Naive thymus-derived CD4-positive, alpha-beta T cell (primary cell): ENCODE results near the gene CTTNBP2NL. TPM values are rescaled to one million over a fixed set of nuclear protein-coding genes. Genes with fewer than 3 reads are reported as not detected.

Source experiments
- ATAC-seq: fragments of 150-1000 bp; cut with Tn5 transposase; 2 replicates; pipeline ENCODE4 v1.10.0; 2021; ENCODE audit warnings: mild to moderate bottlenecking, moderate library complexity
- CTCF ChIA-PET: fragments of 350-600 bp; sonication (Branson Sonifier 250); formaldehyde crosslinking; loops from one replicate; lab custom pipeline; 2021; ENCODE audit warnings: antibody characterized with exemption; lab: Charles Lee
- POLR2A ChIA-PET: fragments of 350-600 bp; sonication (Branson Sonifier 250); formaldehyde crosslinking; loops from one replicate; lab custom pipeline; 2021; ENCODE audit warnings: antibody characterized with exemption, inconsistent platforms; lab: Charles Lee
- DNase-seq, 9 donors: peaks; one replicate each; pipeline versions ENCODE4 v3.0.0 to v3.0.0-alpha.2; 2020 to 2022; ENCODE audit warnings: mixed read lengths in 1 of 9
- H3K27ac ChIP-seq: one replicate; pipeline ENCODE4 v1.7.0; 2013; ENCODE audit warnings: mild to moderate bottlenecking, low read depth, low read length, moderate library complexity
- H3K27me3 ChIP-seq, 2 donors: one replicate each; pipeline ENCODE4 v1.7.0; 2013; ENCODE audit warnings: low read length in 2 of 2, mild to moderate bottlenecking in 2 of 2, moderate library complexity in 2 of 2; ENCODE audit not compliant: control insufficient read depth in 2 of 2, insufficient read depth in 2 of 2
- H3K36me3 ChIP-seq, 3 experiments: 1 replicate in 2 of 3; 2 replicates in 1 of 3; pipeline ENCODE4 v1.7.0; 2013; ENCODE audit warnings: low read length in 3 of 3, mild to moderate bottlenecking in 3 of 3, moderate library complexity in 1 of 3; ENCODE audit not compliant: insufficient read depth in 3 of 3, control insufficient read depth in 2 of 3
- H3K4me1 ChIP-seq, 2 donors: one replicate each; pipeline ENCODE4 v1.7.0; 2013; ENCODE audit warnings: low read length in 2 of 2, mild to moderate bottlenecking in 2 of 2, moderate library complexity in 1 of 2; ENCODE audit not compliant: control insufficient read depth in 2 of 2, insufficient read depth in 2 of 2
- H3K4me3 ChIP-seq: 2 replicates; pipeline ENCODE4 v1.7.0; 2013; ENCODE audit warnings: mild to moderate bottlenecking, low read length
- H3K9me3 ChIP-seq, 3 experiments: 1 replicate in 2 of 3; 2 replicates in 1 of 3; pipeline ENCODE4 v1.7.0; 2013; ENCODE audit warnings: low read length in 3 of 3; ENCODE audit not compliant: control insufficient read depth in 2 of 3
- H3K27ac Mint-ChIP-seq, 9 donors: one replicate each; pipeline ENCODE4 v1.8.0; 2020 to 2022; ENCODE audit warnings: mixed read lengths in 9 of 9, mild to moderate bottlenecking in 8 of 9, moderate library complexity in 5 of 9, inconsistent platforms in 2 of 9
- H3K27me3 Mint-ChIP-seq, 5 donors: one replicate each; pipeline ENCODE4 v1.8.0; 2021 to 2022; ENCODE audit warnings: mixed read lengths in 5 of 5, mild to moderate bottlenecking in 1 of 5
- H3K36me3 Mint-ChIP-seq, 5 donors: one replicate each; pipeline ENCODE4 v1.8.0; 2020 to 2022; ENCODE audit warnings: mixed read lengths in 5 of 5, mild to moderate bottlenecking in 3 of 5, inconsistent platforms in 1 of 5
- H3K4me1 Mint-ChIP-seq, 7 donors: one replicate each; pipeline ENCODE4 v1.8.0; 2020 to 2022; ENCODE audit warnings: mixed read lengths in 7 of 7, mild to moderate bottlenecking in 3 of 7, inconsistent platforms in 1 of 7
- H3K4me3 Mint-ChIP-seq, 10 donors: one replicate each; pipeline ENCODE4 v1.8.0; 2020 to 2022; ENCODE audit warnings: mild to moderate bottlenecking in 10 of 10, mixed read lengths in 10 of 10, moderate library complexity in 6 of 10, inconsistent platforms in 2 of 10
- H3K9me3 Mint-ChIP-seq, 11 donors: one replicate each; pipeline ENCODE4 v1.8.0; 2020 to 2022; ENCODE audit warnings: mixed read lengths in 11 of 11, mild to moderate bottlenecking in 4 of 11, inconsistent platforms in 1 of 11, moderate library complexity in 1 of 11
- intact Hi-C, 2 donors: fragments of 100-400 bp; cut with micrococcal nuclease; formaldehyde crosslinking; loops; one replicate each; pipeline ENCODE4 v1.15.1; 2023
- polyA plus RNA-seq, 2 donors: library from polyadenylated mRNA; unstranded; fragments of 300-500 nt; fragmentation: Illumina TruSeq; gene quantifications; one replicate each; pipeline ENCODE4 v1.2.3, GENCODE V29; 2021
- total RNA-seq, 6 experiments: library from RNA in 5 of 6; stranded (reverse) in 5 of 6; gene quantifications; 1 replicate in 5 of 6; 2 replicates in 1 of 6; pipeline ENCODE4 v1.2.3 and lab custom pipeline; 2021 to 2026

CTTNBP2NL gene
- total and polyA plus RNA-seq, 7 experiments from 2014 or later: 0.32 to 1.8 (median 0.90) TPM; not detected in 2

DNA sequence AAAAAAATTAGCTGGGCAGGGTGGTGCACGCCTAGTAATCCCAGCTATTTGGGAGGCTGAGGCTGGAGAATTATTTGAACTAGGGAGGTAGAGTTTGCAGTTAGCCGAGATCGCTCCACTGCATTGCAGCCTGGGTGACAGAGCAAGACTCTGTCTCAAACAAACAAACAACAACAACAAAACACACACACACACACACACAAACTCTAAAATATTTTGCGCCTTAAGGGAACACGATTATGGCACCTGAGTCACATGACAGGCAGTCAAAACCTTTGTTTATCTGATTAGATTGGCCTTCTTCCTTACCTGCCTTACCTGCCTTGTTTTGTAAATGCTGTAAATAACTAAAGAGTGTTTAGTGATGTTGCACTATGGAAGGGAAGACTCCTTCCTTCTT, 92.1 kb downstream of the CTTNBP2NL start:
- H3K9me3 Mint-ChIP-seq: no peaks in the 10 kb centered on the region
- ChIA-PET CTCF (no interaction called here), POLR2A (interaction anchor here (0.7 kb wide), 1 partner anchor 115 kb away, joined by 3 read pairs; no protein-coding TSS in a partner anchor)

GRCh38 chr1:112492076-112492475, 96.1 kb downstream of the CTTNBP2NL start:
- intact Hi-C loops: no loop called here
- no peaks in the 10 kb centered on the region for H3K4me1 ChIP-seq
- no peaks in the 10 kb centered on the region for H3K36me3 ChIP-seq
- no peak overlapping the region for H3K4me3 Mint-ChIP-seq
- no peak overlapping the region for H3K4me3 ChIP-seq
- H3K27me3 Mint-ChIP-seq: peaks cover 16 to 33% (median 22%) of the 10 kb centered on the region in 5 donors
- ATAC-seq (no peak), DNase-seq (no peak)
- H3K9me3 Mint-ChIP-seq: no peaks in the 10 kb centered on the region
- no peak overlapping the region for H3K27ac ChIP-seq
- CTCF ChIA-PET: interaction anchor here (1.6 kb wide), 1 partner anchor 25 kb away, joined by 4 read pairs; no protein-coding TSS in a partner anchor
- H3K9me3 ChIP-seq: no peaks in the 10 kb centered on the region
- POLR2A ChIA-PET: no interaction called here
- no peak overlapping the region for H3K27ac Mint-ChIP-seq
- H3K4me1 Mint-ChIP-seq: peaks cover 0 to 2% (median 0%) of the 10 kb centered on the region in 7 donors
- H3K36me3 Mint-ChIP-seq: no peaks in the 10 kb centered on the region
- H3K27me3 ChIP-seq: no peaks in the 10 kb centered on the region

More for the DNA sequence above, 92.1 kb downstream of the CTTNBP2NL start:
- Histone ChIP-seq H3K4me1 (no peaks in the 10 kb centered on the region), H3K27ac (no peak overlapping the region), H3K36me3 (no peaks in the 10 kb centered on the region), H3K9me3 (no peaks in the 10 kb centered on the region), H3K4me3 (no peak overlapping the region), H3K27me3 (no peaks in the 10 kb centered on the region)
- Mint-ChIP-seq H3K27ac (no peak overlapping the region), H3K27me3 (peaks cover 10 to 20% (median 12%) of the 10 kb centered on the region in 5 donors), H3K36me3 (no peaks in the 10 kb centered on the region), H3K4me3 (no peak overlapping the region), H3K4me1 (no peaks in the 10 kb centered on the region)
- intact Hi-C loops: no loop called here
- ATAC-seq: no peak
- DNase-seq: no peak

- no peaks in the 10 kb centered on the region for H3K9me3 ChIP-seq
- no peak for ATAC-seq
- ChIA-PET CTCF (interaction anchor here (0.6 kb wide), 1 partner anchor 47 kb away, joined by 4 read pairs; no protein-coding TSS in a partner anchor), POLR2A (no interaction called here)
- H3K27me3 Mint-ChIP-seq: peaks cover 21 to 45% (median 31%) of the 10 kb centered on the region in 5 donors
- H3K36me3 Mint-ChIP-seq: no peaks in the 10 kb centered on the region
- no peaks in the 10 kb centered on the region for H3K27me3 ChIP-seq
- no peaks in the 10 kb centered on the region for H3K36me3 ChIP-seq
- intact Hi-C loops: no loop called here
- no peak overlapping the region for H3K4me3 ChIP-seq
- H3K27ac ChIP-seq: no peak overlapping the region
- no peak overlapping the region for H3K4me3 Mint-ChIP-seq
- H3K9me3 Mint-ChIP-seq: no peaks in the 10 kb centered on the region
- no peak for DNase-seq
- no peaks in the 10 kb centered on the region for H3K4me1 ChIP-seq
- H3K4me1 Mint-ChIP-seq: peaks cover 0 to 2% (median 0%) of the 10 kb centered on the region in 7 donors
- H3K27ac Mint-ChIP-seq: no peak overlapping the region
Measured at GRCh38 chr1:112493351-112493750, 97.3 kb downstream of the CTTNBP2NL start.

GRCh38 chr1:112496290-112496689, 100.3 kb downstream of the CTTNBP2NL start:
- DNase-seq (no peak), ATAC-seq (no peak)
- Mint-ChIP-seq H3K27ac (no peak overlapping the region), H3K9me3 (no peaks in the 10 kb centered on the region), H3K27me3 (peaks cover 42 to 51% (median 50%) of the 10 kb centered on the region in 5 donors), H3K36me3 (no peaks in the 10 kb centered on the region), H3K4me3 (no peak overlapping the region), H3K4me1 (peaks cover 0 to 2% (median 0%) of the 10 kb centered on the region in 7 donors)
- intact Hi-C loops: no loop called here
- Histone ChIP-seq H3K4me1 (no peaks in the 10 kb centered on the region), H3K27me3 (no peaks in the 10 kb centered on the region), H3K36me3 (no peaks in the 10 kb centered on the region), H3K27ac (no peak overlapping the region), H3K9me3 (no peaks in the 10 kb centered on the region), H3K4me3 (no peak overlapping the region)
- CTCF ChIA-PET: no interaction called here
- POLR2A ChIA-PET: no interaction called here

DNA sequence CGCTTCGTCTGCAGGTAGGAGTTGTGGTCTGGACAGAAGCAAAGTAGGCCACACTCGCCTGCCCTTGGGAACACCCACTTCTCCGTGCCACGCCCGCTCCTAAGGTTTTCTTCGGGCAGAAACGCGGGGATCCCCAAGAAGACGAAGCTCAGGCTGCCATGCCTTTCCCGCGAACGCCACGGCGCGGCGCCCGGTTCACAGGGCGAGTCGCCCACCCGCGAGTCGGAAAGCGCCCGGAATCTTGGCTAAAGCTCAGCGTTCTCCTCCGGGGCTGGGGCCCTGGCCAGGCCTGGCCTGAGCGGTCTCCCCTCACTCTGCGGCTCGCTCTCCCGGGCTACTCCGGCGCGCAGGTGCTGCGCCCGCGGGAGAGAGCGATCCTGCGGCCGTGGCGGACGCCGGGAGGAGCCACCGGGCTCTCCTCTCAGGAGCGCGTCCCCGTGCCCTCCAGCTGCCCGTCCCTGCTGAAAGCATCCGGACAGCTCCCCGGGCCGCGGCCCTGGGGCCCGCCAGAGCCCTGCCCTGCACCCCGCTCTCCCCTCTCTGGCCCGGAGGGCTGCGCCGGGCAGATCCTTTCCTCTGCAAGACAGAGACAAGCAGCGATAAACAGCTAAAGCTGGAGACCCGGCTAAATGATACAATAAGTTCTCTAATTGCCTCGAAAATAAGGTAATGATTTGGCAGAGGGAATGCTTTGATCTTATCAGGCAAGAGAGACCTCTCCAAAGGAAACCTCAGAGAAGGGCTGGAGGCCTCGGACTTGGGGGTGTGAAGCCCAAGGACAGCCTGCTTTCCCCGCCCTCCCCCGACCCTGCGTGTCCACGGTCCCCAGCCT, 106.0 kb downstream of the CTTNBP2NL start:
- peaks cover 8 to 9% of the 10 kb centered on the region in 2 donors for H3K27me3 ChIP-seq
- H3K4me3 ChIP-seq: peak overlapping the region; percentile 54
- H3K36me3 ChIP-seq: no peaks in the 10 kb centered on the region
- ChIA-PET POLR2A (interaction anchor here (0.6 to 1.2 kb wide), 3 partner anchors 93 to 206 kb away, joined by 3 to 5 read pairs (median 4); no protein-coding TSS in a partner anchor), CTCF (interaction anchor here (0.6 to 1.9 kb wide), 11 partner anchors 10 to 213 kb away, joined by 3 to 15 read pairs (median 4); partner anchors contain the start of genes MOV10 and PPM1J)
- Mint-ChIP-seq H3K4me3 (peak overlapping the region; percentile 43 to 81 (median 70)), H3K9me3 (peaks cover 0 to 2% (median 0%) of the 10 kb centered on the region in 11 donors), H3K27me3 (peaks cover 66 to 74% (median 68%) of the 10 kb centered on the region in 5 donors), H3K36me3 (no peaks in the 10 kb centered on the region), H3K27ac (no peak overlapping the region), H3K4me1 (peaks cover under 1 to 8% (median 3%) of the 10 kb centered on the region in 7 donors)
- peak in 8 of 9 donors; percentile 28 to 66 (median 38) for DNase-seq
- no peaks in the 10 kb centered on the region for H3K9me3 ChIP-seq
- intact Hi-C loops: loop anchor here (1.0 to 10.0 kb wide), 4 partner anchors 112 to 573 kb away; partner anchors contain the start of genes MOV10 (in 2 of the 2), RHOC (in 2 of the 2) and LRIG2 (in 1 of the 2)
- peak; percentile 78 for ATAC-seq
- H3K27ac ChIP-seq: no peak overlapping the region
- no peaks in the 10 kb centered on the region for H3K4me1 ChIP-seq

DNA sequence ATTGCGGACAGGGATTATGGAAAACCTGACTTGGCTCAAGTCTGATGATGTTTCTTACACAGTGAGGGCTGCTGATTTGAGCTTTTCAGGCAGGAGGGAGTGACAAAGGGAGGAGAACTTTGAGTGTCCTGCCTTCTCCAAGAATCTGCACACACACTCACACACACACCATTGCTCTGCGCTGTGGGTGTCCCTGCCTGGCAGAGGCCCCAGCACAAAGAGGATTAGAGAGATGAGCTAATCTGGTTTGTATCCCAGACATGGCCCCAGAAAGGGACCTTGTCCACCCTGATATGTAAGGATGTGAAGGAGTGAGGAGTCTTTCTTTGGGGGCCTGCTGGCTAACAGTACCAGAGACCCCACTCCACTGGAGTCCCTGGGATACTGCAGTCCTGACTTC, 106.8 kb downstream of the CTTNBP2NL start:
- no peaks in the 10 kb centered on the region for H3K36me3 ChIP-seq
- no peak for DNase-seq
- Mint-ChIP-seq H3K9me3 (peaks cover 0 to 2% (median 0%) of the 10 kb centered on the region in 11 donors), H3K4me1 (peaks cover 3 to 16% (median 8%) of the 10 kb centered on the region in 7 donors), H3K27ac (peak overlapping the region in 1 of 9 donors; percentile 48), H3K27me3 (peaks cover 60 to 76% (median 65%) of the 10 kb centered on the region in 5 donors), H3K4me3 (peak overlapping the region in 9 of 10 donors; percentile 14 to 75 (median 38)), H3K36me3 (no peaks in the 10 kb centered on the region)
- no peak for ATAC-seq
- intact Hi-C loops: loop anchor here (1.0 to 10.0 kb wide), 4 partner anchors 111 to 572 kb away; partner anchors contain the start of genes MOV10 (in 2 of the 2), RHOC (in 2 of the 2) and LRIG2 (in 1 of the 2)
- CTCF ChIA-PET: interaction anchor here (1.7 to 1.9 kb wide), 3 partner anchors 9 to 208 kb away, joined by 5 to 15 read pairs (median 9); no protein-coding TSS in a partner anchor
- H3K27ac ChIP-seq: no peak overlapping the region
- no peaks in the 10 kb centered on the region for H3K9me3 ChIP-seq
- H3K27me3 ChIP-seq: peaks cover 8 to 9% of the 10 kb centered on the region in 2 donors
- no peak overlapping the region for H3K4me3 ChIP-seq
- H3K4me1 ChIP-seq: peaks cover 3 to 6% of the 10 kb centered on the region in 2 donors
- POLR2A ChIA-PET: interaction anchor here (0.6 kb wide), 1 partner anchor 93 kb away, joined by 4 read pairs; no protein-coding TSS in a partner anchor
